PFSK-1 (cell line): Measurements from ENCODE around the gene RANGAP1.
A peak's percentile ranks its signal among the peaks of the same experiment; 100 is the strongest.

Experiments used
- FOXP2 ChIP-seq: optimal IDR thresholded peaks from 2 replicates; pipeline ENCODE3; 2011; ENCODE audit warnings: borderline replicate concordance, control low read depth, inconsistent platforms; ENCODE audit not compliant: insufficient read depth; ENCODE audit errors: extremely low read length, extremely low read depth
- POLR2AphosphoS5 ChIP-seq: IDR thresholded peaks from 2 replicates; pipeline ENCODE4 v1.6.1; 2012; ENCODE audit warnings: low read depth, mild to moderate bottlenecking, control low read depth, low read length, moderate library complexity
- SIN3A ChIP-seq: IDR thresholded peaks from 2 replicates; pipeline ENCODE4 v1.6.1; 2012; ENCODE audit warnings: mild to moderate bottlenecking, low read length, moderate library complexity, borderline replicate concordance; ENCODE audit not compliant: insufficient read depth
- TAF1 ChIP-seq: IDR thresholded peaks from 2 replicates; pipeline ENCODE4 v1.6.1; 2012; ENCODE audit warnings: low read length, control low read depth, borderline replicate concordance; ENCODE audit not compliant: insufficient read depth
- TF ChIP-seq, protein P1 (sequence below), 2 experiments: IDR thresholded peaks; 2 replicates each; pipeline versions ENCODE4 v1.6.1 to v1.8.0; 2011 to 2012; ENCODE audit warnings: low read depth in 2 of 2, low read length in 2 of 2, control low read depth in 1 of 2, inconsistent platforms in 1 of 2, mild to moderate bottlenecking in 1 of 2, moderate library complexity in 1 of 2; ENCODE audit not compliant: insufficient read depth in 1 of 2

The RANGAP1 gene

DNA sequence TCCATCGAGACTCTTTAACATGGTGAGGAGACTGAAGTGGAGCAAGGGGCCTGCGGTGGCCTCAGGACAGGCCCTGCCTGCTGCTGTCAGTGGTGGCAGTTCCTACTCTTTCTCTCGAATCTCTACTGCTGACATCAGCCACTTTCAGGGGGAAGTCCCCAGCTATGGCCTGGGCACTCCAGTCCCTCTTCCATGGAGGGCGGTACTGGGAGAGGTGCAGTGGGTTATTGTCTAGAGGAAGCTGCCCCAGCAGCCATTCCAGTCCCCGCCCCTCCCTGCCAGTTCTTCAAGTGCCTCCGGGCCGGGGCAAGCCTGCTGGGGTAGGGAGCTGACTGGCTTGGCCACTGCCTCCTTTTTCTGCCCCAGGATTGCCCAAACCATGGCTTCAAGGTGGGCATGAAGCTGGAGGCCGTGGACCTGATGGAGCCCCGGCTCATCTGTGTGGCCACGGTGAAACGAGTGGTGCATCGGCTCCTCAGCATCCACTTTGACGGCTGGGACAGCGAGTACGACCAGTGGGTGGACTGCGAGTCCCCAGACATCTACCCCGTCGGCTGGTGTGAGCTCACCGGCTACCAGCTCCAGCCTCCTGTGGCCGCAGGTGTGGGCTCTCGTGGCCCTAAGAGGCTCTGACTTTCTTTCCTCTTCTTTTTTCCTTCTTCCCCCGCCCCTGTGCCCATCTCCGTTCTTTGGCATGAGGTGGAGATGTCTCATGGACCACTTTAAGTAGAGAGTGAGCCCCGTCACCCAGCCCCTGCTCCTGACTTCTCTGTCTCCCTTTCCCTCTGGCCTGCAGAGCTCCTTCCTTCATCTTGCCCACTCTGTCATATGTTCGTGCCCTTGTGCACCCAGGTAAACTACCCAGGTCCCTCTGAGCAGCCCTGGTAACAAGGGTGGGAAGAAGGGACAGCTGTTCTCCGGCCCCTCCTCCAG lies 59.0 kb downstream of the RANGAP1 start:
- TF ChIP-seq SIN3A (no peak), FOXP2 (no peak), POLR2AphosphoS5 (no peak), TAF1 (no peak)
- TF ChIP-seq, protein P1, sequence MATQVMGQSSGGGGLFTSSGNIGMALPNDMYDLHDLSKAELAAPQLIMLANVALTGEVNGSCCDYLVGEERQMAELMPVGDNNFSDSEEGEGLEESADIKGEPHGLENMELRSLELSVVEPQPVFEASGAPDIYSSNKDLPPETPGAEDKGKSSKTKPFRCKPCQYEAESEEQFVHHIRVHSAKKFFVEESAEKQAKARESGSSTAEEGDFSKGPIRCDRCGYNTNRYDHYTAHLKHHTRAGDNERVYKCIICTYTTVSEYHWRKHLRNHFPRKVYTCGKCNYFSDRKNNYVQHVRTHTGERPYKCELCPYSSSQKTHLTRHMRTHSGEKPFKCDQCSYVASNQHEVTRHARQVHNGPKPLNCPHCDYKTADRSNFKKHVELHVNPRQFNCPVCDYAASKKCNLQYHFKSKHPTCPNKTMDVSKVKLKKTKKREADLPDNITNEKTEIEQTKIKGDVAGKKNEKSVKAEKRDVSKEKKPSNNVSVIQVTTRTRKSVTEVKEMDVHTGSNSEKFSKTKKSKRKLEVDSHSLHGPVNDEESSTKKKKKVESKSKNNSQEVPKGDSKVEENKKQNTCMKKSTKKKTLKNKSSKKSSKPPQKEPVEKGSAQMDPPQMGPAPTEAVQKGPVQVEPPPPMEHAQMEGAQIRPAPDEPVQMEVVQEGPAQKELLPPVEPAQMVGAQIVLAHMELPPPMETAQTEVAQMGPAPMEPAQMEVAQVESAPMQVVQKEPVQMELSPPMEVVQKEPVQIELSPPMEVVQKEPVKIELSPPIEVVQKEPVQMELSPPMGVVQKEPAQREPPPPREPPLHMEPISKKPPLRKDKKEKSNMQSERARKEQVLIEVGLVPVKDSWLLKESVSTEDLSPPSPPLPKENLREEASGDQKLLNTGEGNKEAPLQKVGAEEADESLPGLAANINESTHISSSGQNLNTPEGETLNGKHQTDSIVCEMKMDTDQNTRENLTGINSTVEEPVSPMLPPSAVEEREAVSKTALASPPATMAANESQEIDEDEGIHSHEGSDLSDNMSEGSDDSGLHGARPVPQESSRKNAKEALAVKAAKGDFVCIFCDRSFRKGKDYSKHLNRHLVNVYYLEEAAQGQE (IDR thresholded peaks at IDR 0.05; ENCODE audit: insufficient read depth in 1 of 2, low read depth in 2 of 2, low read length in 2 of 2) = no peak

DNA sequence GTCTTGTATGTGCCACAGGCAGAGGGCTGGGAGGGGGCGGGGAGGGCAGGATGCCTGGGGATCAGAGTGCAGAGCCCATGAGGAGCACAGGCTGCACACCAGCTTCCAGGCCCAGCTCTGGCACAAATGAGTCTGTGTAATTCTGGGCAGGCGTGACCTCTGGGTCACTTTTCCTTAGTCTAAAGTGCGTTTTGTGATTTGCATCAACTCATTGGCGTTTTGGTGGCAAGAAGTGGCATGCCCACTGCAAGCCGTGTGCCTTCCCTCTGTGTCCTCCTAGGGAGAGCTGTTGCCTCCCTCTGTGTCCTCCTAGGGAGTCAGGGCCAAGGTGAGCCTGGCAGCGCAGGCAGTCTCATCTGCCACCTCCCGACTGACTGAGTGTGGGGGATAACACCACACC lies 62.5 kb downstream of the RANGAP1 start:
- TF ChIP-seq TAF1 (no peak), POLR2AphosphoS5 (no peak), FOXP2 (no peak), SIN3A (no peak)
- TF ChIP-seq, protein P1 (IDR thresholded peaks at IDR 0.05; ENCODE audit: insufficient read depth in 1 of 2, low read depth in 2 of 2, low read length in 2 of 2) = no peak

DNA sequence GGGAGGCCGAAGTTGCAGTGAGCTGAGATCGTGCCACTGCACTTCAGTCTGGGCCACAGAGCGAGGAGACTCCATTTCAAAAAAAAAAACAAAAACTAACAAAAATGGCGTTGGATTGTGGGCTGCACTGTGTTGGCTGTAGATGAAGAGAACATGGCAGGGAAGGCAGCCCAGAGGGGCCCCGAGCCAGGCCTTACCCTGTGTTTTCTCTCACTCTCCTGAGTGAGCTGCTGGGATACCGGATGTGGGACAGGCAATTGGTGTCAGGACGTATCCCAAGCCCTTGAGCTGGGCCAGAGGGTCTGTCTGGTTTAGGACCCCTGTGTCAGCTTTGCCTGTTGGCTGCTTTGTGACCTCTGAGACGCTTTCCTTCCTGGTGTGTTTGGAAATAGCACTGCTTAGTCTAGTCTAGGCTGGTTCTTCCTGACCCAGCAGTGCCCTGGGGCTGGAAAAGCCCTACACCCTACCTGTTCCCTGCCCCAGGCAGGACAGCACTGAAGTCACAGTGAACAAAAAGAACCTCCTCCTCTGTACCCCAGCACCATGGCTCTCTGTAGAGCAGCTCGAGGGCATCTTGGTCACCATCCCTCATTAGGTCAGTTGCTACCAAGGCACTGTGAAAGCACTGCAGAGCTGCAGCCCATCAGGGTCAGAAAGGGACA lies 63.0 kb downstream of the RANGAP1 start:
- TF ChIP-seq, protein P1 (IDR thresholded peaks at IDR 0.05; ENCODE audit: insufficient read depth in 1 of 2, low read depth in 2 of 2, low read length in 2 of 2) = no peak
- TF ChIP-seq SIN3A (no peak), POLR2AphosphoS5 (no peak), FOXP2 (no peak), TAF1 (no peak)

DNA sequence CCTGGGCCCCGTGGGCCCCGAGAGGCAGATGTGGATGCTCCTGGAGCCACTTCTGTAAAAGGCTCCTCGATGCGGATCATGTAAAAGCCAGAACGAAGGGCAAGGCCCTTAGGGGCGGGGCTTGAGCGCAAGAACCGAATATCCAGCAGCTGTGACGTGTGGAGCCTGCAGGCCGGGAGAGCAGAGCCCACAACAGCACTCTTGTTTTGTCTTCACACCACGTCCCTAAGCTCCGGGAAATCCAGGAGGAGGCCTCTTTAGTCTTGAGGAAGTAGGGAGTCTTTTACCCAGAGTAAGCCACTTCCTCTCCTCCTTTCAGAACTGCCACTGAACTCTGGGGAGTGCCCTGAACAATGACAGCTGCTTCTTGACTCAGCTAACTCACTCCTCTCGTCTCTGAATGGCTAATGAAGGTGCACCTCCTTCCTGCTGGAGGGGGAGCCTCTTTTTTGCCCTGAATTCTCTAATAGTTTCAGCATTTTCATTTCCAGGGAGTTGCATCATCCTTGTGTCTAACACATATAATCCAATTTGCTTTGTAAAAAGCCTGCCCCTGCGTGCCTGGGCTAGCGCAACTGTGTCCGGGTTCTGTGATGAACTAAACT lies 68.3 kb downstream of the RANGAP1 start:
- no peak for TF ChIP-seq TAF1
- TF ChIP-seq POLR2AphosphoS5 = peak; percentile 29; the same call in 1 of the 2 replicates
- peak; percentile 8 for TF ChIP-seq FOXP2
- TF ChIP-seq SIN3A = peak; percentile 40; the same call in 1 of the 2 replicates

DNA sequence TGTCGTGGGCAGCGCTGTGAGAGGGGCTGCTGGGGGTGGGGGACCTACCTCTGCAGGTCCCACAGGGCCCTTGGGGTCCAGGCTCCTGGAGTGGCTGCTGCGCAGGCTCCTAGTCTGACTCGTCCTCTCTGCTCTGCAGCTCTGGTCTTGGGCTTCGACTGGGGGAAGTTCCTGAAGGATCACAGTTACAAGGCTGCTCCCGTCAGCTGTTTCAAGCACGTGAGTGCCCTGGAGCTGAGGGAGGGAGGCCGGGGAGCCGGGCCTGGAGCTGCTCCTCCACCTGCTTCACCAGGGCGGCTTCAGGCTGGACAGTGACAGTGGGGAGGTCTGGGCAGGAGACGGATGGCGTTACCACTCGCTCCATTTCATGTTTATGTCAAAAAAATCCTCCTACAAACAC lies 69.0 kb downstream of the RANGAP1 start:
- TF ChIP-seq TAF1 (no peak), SIN3A (no peak), FOXP2 (no peak), POLR2AphosphoS5 (no peak)
- TF ChIP-seq, protein P1 (IDR thresholded peaks at IDR 0.05; ENCODE audit: insufficient read depth in 1 of 2, low read depth in 2 of 2, low read length in 2 of 2) = no peak
